GM12891 (cell line): ENCODE measurements around the gene GJE1. TPM values are rescaled to one million over a fixed set of nuclear protein-coding genes. Genes with fewer than 3 reads are reported as not detected.
"Not testable (repeated sequence)": the region's sequence is repeated elsewhere in the genome, so short reads cannot be mapped to it uniquely, and the experiment has no call there.

Experiments used
- DNase-seq: peaks from one replicate; pipeline ENCODE4 v3.0.0; 2011; ENCODE audit warnings: low spot score; ENCODE audit not compliant: insufficient read length
- FAIRE-seq: peaks from 2 replicates; lab custom pipeline; 2011; peaks lifted over from hg19 to GRCh38; lab: Jason Lieb, UNC
- PAX5 ChIP-seq: IDR thresholded peaks from 2 replicates; pipeline ENCODE4 v1.6.1; 2011; ENCODE audit warnings: low read length, moderate library complexity, mild to moderate bottlenecking; ENCODE audit not compliant: insufficient read depth, severe bottlenecking
- POLR2A ChIP-seq: IDR thresholded peaks from 2 replicates; pipeline ENCODE4 v1.6.1; 2011; ENCODE audit warnings: low read depth, low read length, control low read depth
- POLR2AphosphoS5 ChIP-seq: IDR thresholded peaks from 2 replicates; pipeline ENCODE4 v1.6.1; 2011; ENCODE audit warnings: low read depth, low read length, control low read depth
- POU2F2 ChIP-seq: IDR thresholded peaks from 2 replicates; pipeline ENCODE4 v1.6.1; 2011; ENCODE audit warnings: low read depth, mild to moderate bottlenecking, control low read depth, low read length, moderate library complexity
- SPI1 ChIP-seq: IDR thresholded peaks from 2 replicates; pipeline ENCODE4 v1.6.1; 2011; ENCODE audit warnings: low read depth, low read length, control low read depth
- TAF1 ChIP-seq: IDR thresholded peaks from 2 replicates; pipeline ENCODE4 v1.6.1; 2011; ENCODE audit warnings: low read depth, low read length, control low read depth
- polyA plus RNA-seq: library from polyadenylated mRNA; unstranded; fragments of >200 nt; gene quantifications from one replicate; pipeline ENCODE4 v1.2.1, GENCODE V29; 2012; ENCODE audit warnings: low read depth, missing spikeins, inconsistent platforms; ENCODE audit not compliant: missing spikeins

Gene GJE1, protein sequence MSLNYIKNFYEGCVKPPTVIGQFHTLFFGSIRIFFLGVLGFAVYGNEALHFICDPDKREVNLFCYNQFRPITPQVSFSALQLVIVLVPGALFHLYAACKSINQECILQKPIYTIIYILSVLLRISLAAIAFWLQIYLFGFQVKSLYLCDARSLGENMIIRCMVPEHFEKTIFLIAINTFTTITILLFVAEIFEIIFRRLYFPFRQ
- not detected for polyA plus RNA-seq

DNA sequence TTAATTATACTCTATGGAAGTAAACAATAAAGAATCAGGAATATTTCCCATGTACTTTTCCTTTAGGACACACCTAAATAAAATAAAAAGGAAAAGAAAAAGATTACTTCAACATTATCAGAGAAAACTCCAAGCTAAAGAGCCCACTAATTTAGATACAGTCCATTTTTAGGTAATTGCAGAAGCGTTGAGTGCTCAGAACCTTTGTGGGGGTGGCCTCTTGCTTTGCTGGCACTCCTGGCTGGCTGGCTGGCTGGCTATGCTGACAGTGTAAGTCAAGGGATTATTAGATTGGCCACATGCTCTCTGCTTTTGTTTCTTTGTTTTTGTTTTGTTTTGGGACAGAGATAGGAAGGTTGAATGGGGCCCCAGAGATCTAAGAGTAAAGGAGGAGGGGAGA lies at the start of gene GJE1:
Gene GJE1, plus strand, starts transcription at position 301 of the 400 bp plus-strand sequence. CDS start 234 bp downstream, outside the sequence.
- TF ChIP-seq PAX5 (no peak), TAF1 (no peak), SPI1 (no peak), POLR2A (no peak), POLR2AphosphoS5 (no peak), POU2F2 (no peak)
- DNase-seq, result no peak
- no peak for FAIRE-seq

DNA sequence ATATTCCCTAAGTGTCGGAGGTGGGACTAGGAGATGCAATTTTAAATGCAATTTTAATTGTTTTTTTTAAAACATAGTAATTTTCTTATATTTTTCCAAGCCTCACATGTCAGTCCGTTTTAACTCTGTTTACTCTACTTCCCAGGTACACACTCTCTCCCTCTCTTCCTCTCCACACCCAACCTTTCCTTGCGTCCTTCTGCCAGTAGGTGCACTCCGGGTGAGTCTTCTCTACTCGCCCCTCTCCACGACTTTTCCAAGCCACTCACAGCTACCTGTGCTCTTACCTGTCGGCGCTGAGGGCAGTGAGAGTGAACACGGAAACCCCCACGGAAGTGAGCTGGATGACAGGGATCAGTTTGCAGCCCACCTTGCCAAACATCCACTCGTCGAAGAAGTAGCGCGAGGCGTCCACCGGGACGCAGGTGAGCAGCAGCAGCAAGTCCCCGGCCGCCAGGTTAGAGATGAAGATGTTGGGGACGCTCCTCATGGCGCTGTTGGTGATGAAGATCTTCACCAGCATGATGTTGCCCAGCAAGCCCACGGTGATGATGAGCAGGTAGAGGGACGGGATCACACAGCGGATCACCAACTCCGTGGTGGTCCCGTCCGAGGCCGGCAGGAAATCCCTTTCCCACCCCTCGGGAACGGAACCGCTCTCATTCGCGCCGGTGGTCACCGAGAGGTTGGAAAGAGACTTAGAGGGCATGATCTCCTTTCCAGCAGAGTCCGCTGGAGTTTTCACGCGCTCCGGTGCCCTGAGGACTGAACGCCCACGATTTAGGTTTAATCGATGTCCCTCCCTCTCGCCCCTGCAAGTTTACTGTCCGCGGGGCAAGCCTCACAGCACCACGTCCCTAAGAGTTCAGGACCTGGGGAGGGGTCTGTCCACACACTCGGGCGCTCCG lies 44.5 kb upstream of the GJE1 start:
- FAIRE-seq, result no peak
- TF ChIP-seq POLR2A (no peak), PAX5 (no peak)
- DNase-seq, result no peak

DNA sequence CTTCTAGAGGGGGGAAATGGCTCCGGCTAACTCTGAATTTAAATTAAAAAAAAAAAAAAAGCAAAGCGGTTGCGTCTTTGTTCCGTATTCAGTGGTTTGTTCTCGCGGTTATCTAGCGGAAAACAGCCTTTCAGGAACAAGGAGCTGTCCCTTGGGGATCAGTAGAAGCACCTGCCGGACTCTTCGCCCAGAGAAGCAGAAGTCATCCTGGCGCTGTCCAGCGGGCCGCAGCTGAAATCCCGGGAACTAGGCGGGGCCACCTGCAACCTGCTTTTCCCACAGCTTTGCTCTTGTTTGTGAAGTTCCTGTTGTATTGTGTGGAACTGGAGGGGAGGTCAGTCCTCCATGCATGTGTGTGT lies 43.9 kb upstream of the GJE1 start:
- peak; percentile 7 for DNase-seq
- no peak for FAIRE-seq
- TF ChIP-seq POLR2A (no peak), POLR2AphosphoS5 (no peak), TAF1 (no peak), POU2F2 (no peak), PAX5 (no peak), SPI1 (no peak)

DNA sequence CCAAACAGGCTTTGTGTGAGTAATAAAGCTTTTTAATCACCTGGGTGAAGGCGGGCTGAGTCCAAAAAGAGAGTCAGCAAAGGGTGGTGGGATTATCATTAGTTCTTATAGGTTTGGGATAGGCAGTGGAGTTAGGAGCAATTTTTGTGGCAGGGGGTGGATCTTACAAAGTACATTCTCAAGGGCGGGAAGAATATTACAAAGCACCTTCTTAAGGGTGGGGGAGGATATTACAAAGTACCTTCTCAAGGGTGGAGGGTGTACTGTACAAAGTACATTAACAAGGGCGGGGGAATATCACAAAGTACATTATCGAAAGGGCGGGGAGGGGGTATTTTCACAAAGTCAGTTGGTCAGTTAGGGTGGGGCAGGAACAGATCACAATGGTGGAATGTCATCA lies 27.9 kb upstream of the GJE1 start:
- FAIRE-seq, DNase-seq: not testable (repeated sequence)

DNA sequence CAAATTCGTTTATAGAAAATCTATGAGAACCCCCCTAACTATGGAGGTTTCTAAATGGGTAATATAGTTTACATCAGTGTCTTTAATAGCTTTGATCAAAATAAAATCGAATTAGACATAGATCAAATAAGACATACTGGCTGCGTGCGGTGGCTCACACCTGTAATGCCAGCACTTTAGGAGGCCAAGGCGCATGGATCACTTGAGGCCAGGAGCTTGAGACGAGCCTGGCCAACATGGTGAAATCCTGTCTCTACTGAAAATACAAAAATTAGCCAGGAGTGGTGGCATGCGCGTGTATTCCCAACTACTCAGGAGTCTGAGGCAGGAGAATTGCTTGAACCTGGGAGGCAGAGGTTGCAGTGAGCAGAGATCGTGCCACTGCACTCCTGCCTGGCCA lies 21.9 kb upstream of the GJE1 start:
- FAIRE-seq, DNase-seq: not testable (repeated sequence)

DNA sequence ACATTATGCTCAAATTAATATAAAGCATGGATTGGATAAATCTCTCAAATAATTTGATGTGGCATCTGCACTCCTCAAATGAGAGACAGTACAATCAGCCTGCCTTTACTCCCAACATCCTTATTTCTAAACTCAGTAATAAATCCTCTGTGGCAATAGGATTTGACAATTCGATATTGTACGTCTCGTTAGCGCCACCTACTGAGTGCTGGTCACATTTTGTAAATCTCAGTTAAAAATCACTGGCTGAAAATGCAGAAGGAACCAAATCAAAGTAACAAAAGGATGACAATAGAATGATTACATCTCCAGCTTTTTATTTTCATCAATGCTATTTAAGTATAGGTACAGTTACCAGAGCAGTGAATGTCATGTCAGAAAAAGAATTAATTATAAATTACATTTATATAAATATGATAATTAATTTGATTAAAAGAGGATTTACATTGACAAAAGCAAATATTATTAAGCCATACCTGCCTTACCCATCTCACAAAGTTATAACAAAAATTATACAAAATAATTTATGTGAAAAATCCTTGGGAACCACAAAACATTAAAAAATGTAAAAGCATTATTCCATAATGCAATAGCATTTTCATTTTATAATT lies 20.2 kb upstream of the GJE1 start:
- DNase-seq, result no peak
- FAIRE-seq, result peak; percentile 84
- no peak for TF ChIP-seq POU2F2
- no peak for TF ChIP-seq TAF1
- TF ChIP-seq PAX5, result no peak
- TF ChIP-seq SPI1, result no peak
- no peak for TF ChIP-seq POLR2A
- TF ChIP-seq POLR2AphosphoS5, result no peak

DNA sequence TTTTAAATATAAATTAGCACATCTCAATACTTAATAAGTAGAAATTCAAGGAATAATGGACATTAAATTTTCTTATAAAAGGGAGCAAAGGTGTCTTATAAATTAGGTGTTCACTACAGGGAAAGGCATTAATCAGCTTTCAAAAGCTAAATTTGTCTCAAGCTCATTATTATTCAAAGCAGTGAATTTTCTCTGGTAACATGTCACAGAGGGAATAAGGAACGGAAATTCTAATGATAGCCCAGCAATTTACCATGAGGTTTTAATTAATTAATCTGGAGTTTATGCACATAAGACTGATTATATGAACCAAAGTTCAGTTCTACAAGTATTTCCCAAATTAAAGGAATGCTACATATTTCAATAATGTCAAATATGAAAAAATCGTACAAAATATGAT lies 15.4 kb upstream of the GJE1 start:
- FAIRE-seq (no peak), DNase-seq (no peak)
- TF ChIP-seq SPI1 (no peak), TAF1 (no peak), POLR2A (no peak), POU2F2 (no peak), POLR2AphosphoS5 (no peak), PAX5 (no peak)

DNA sequence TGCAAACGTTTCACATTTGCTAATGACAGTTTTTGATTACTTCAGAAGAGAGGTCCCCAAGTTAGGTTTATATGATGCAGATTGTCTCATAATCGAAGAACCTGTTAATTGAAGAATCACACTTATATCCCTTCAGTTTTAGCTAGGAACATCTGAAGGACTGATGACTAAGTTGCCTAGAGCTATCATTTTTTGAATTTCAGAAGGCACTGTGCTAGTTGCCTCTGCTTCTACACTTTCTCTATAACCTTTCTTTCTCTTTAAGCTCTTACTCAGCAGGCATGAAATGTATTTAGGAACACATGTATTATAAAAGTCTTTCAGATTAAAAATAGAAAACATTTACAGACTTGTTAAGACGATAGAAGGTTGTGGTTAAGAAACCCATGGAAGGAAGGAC lies 14.4 kb upstream of the GJE1 start:
- TF ChIP-seq POU2F2 (no peak), POLR2A (no peak), PAX5 (no peak), SPI1 (no peak), TAF1 (no peak)
- DNase-seq, result no peak
- FAIRE-seq, result no peak

DNA sequence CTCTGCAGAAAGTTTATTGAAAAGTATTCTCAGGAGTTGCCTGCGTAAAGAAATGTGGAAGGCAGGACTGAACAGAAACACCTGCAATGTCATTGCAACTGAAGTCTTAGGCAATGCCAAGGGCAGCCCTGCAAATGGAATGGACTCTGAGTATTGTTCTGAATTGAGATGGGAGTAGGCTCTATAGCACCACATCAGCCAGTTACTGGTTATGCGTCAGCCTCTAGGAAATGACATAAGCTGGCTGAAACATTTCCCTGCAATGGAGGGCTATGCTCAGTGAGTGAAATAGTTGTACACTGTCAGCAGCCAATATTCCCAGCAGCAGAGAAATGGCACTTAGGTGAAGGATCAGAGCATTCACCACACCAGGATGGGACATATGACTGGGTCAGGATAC lies 13.8 kb upstream of the GJE1 start:
- FAIRE-seq (no peak), DNase-seq (no peak)
- TF ChIP-seq PAX5, result no peak
- TF ChIP-seq POU2F2, result no peak
- TF ChIP-seq TAF1, result no peak
- no peak for TF ChIP-seq SPI1
- no peak for TF ChIP-seq POLR2AphosphoS5
- TF ChIP-seq POLR2A, result no peak

DNA sequence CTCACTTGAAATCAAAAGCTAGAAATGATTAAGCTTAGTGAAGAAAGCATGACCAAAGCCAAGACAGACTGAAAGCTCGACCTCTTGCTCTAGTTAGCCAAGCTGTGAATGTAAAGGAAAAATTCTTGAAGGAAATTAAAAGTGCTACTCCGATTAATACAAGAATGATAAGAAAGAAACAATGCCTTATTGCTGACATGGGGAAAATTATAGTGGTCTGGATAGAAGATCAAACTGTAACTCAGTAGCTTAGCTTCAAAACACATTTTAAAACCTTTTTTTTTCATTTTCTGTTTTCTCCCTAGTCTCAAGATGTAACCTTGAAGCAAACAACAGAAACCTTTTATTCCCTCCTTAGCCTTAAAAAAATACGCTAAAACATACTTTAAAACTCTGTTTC lies 11.4 kb upstream of the GJE1 start:
- DNase-seq (no peak), FAIRE-seq (no peak)
- TF ChIP-seq PAX5, result no peak
- no peak for TF ChIP-seq POLR2AphosphoS5
- no peak for TF ChIP-seq TAF1
- TF ChIP-seq POU2F2, result no peak
- TF ChIP-seq SPI1, result no peak
- no peak for TF ChIP-seq POLR2A
